Nephron progenitor cell (in vitro differentiated cells): ENCODE measurements around the gene MAPK9.
"Not testable (repeated sequence)": the region's sequence is repeated elsewhere in the genome, so short reads cannot be mapped to it uniquely, and the experiment has no call there.

Experiments used
- DNase-seq: peaks from one replicate; pipeline ENCODE4 v3.0.0; 2021
- H3K27ac Mint-ChIP-seq: 2 replicates; pipeline ENCODE4 v1.8.0; 2021; ENCODE audit warnings: mild to moderate bottlenecking, moderate library complexity, mixed read lengths
- H3K27me3 Mint-ChIP-seq: 2 replicates; pipeline ENCODE4 v1.8.0; 2021; ENCODE audit warnings: mild to moderate bottlenecking, low read depth, mixed read lengths; ENCODE audit not compliant: poor library complexity
- H3K36me3 Mint-ChIP-seq: 2 replicates; pipeline ENCODE4 v1.8.0; 2021; ENCODE audit warnings: low read depth, mixed read lengths
- H3K4me1 Mint-ChIP-seq: 2 replicates; pipeline ENCODE4 v1.8.0; 2021; ENCODE audit warnings: mixed read lengths
- H3K4me3 Mint-ChIP-seq: 2 replicates; pipeline ENCODE4 v1.8.0; 2021; ENCODE audit warnings: mild to moderate bottlenecking, moderate library complexity, mixed read lengths
- H3K9me3 Mint-ChIP-seq: 2 replicates; pipeline ENCODE4 v1.8.0; 2021; ENCODE audit warnings: mild to moderate bottlenecking, moderate library complexity, mixed read lengths
- CTCF ChIP-seq: fragments of 200-600 bp; sonication (generic); IDR thresholded peaks from 2 replicates; pipeline ENCODE4 v1.5.0; 2021; ENCODE audit warnings: antibody characterized with exemption

The MAPK9 gene

GRCh38 chr5:180304016-180304292 lies 12.1 kb upstream of the MAPK9 start:
- Mint-ChIP-seq H3K27ac (no peak overlapping the region), H3K36me3 (peaks cover 39% of the 10 kb centered on the region), H3K27me3 (no peaks in the 10 kb centered on the region), H3K4me3 (no peak overlapping the region), H3K9me3 (no peaks in the 10 kb centered on the region), H3K4me1 (peaks cover 11% of the 10 kb centered on the region)
- DNase-seq = no peak
- TF ChIP-seq CTCF = no peak

GRCh38 chr5:180303226-180304015 lies 11.5 kb upstream of the MAPK9 start:
- Mint-ChIP-seq H3K9me3 (no peaks in the 10 kb centered on the region), H3K36me3 (peaks cover 39% of the 10 kb centered on the region), H3K27me3 (no peaks in the 10 kb centered on the region), H3K27ac (no peak overlapping the region), H3K4me1 (peaks cover 11% of the 10 kb centered on the region), H3K4me3 (no peak overlapping the region)
- DNase-seq = no peak
- TF ChIP-seq CTCF = no peak

- Mint-ChIP-seq H3K9me3 (peaks cover 3% of the 10 kb centered on the region), H3K4me1 (peaks cover 11% of the 10 kb centered on the region), H3K27me3 (no peaks in the 10 kb centered on the region), H3K4me3 (no peak overlapping the region), H3K27ac (no peak overlapping the region), H3K36me3 (peaks cover 45% of the 10 kb centered on the region)
- TF ChIP-seq CTCF = no peak
- DNase-seq = no peak
Measured at GRCh38 chr5:180302256-180302655, 10.4 kb upstream of the MAPK9 start.

- peaks cover 11% of the 10 kb centered on the region for H3K4me1 Mint-ChIP-seq
- no peak for TF ChIP-seq CTCF
- H3K4me3 Mint-ChIP-seq = no peak overlapping the region
- DNase-seq = no peak
- H3K36me3 Mint-ChIP-seq = peaks cover 51% of the 10 kb centered on the region
- H3K9me3 Mint-ChIP-seq = peaks cover 3% of the 10 kb centered on the region
- H3K27me3 Mint-ChIP-seq = peaks cover 3% of the 10 kb centered on the region
- peak overlapping the region; percentile 40 for H3K27ac Mint-ChIP-seq
Measured at GRCh38 chr5:180301253-180301652, 9.4 kb upstream of the MAPK9 start.

GRCh38 chr5:180299526-180299925 lies 7.6 kb upstream of the MAPK9 start:
- DNase-seq = no peak
- Mint-ChIP-seq H3K27me3 (peaks cover 3% of the 10 kb centered on the region), H3K9me3 (peaks cover 3% of the 10 kb centered on the region), H3K4me3 (no peak overlapping the region), H3K4me1 (peaks cover under 1% of the 10 kb centered on the region), H3K36me3 (peaks cover 51% of the 10 kb centered on the region), H3K27ac (no peak overlapping the region)
- TF ChIP-seq CTCF = no peak

GRCh38 chr5:180299014-180299413 lies 7.1 kb upstream of the MAPK9 start:
- H3K4me3 Mint-ChIP-seq, H3K27ac Mint-ChIP-seq, H3K9me3 Mint-ChIP-seq, DNase-seq, H3K4me1 Mint-ChIP-seq, H3K27me3 Mint-ChIP-seq: not testable (repeated sequence)
- peaks cover 55% of the 10 kb centered on the region for H3K36me3 Mint-ChIP-seq
